ENCODE measurements around the gene TMEM161B. TPM values are rescaled to one million over a fixed set of nuclear protein-coding genes. Genes with fewer than 3 reads are reported as not detected.
A peak's percentile ranks its signal among the peaks of the same experiment; 100 is the strongest.

TMEM161B gene
- total RNA-seq (10 to 100 TPM in 1 of 6 donors, 1 to 10 TPM in 5; 5.5 to 10.9 (median 7.2) TPM), polyA plus RNA-seq (1 to 10 TPM; 2.5 to 7.3 TPM)

DNA sequence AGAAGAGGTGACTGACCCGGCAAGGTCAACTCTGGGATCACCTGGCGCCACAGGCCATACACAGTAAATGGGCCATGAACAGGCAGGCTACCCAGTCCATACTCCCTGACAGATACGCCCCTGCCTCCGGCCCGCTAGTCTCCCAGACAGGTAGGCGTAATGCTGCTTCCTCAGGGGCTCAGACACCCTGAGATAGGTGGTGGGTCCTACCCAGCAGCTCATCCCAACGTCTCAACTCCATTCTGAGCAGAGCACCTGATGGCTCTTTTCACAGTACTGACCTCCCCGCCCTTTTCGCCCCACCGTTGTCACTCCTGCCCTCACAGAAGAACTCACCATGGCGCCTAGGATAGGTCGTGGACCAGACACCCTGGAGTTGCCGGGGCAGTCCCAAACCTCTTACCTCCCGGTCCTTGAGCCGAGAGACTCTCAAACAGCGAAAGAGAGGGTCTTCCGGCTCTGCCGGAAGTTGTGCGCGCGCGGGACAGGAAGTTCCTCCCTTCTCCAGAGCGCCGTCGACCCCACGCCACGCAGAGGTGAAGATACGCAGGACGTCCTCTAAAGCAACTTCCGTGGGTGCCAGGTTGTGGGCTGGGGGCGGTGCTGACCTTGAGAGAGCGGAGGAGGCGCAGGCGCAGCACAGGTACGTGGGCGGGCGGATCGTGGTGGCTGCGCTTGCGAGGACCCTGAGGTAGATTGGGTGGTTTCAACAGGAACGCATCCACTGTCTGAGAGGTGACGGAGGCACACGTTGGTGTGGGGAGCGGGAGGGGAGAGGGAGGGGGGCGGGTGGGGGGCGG, at the start of gene TMEM161B:
TMEM161B (minus strand) TSS at position 461 of the 800 bp plus-strand sequence; CDS start at position 339, 122 bp downstream.
- Histone ChIP-seq H3K9me3 (no peaks in the 10 kb centered on the region), H3K36me3 (no peaks in the 10 kb centered on the region), H3K27ac (peak within 1 kb of the TSS in 3 of 4 donors; percentile 42 to 49 (median 45)), H3K27me3 (no peaks in the 10 kb centered on the region), H3K4me3 (peak within 1 kb of the TSS; percentile 52 to 87 (median 61)), H3K4me1 (peaks cover 7 to 25% (median 23%) of the 10 kb centered on the region in 3 donors)
- intact Hi-C loops (cut with DNase I) = no loop called here
- ATAC-seq = peak; percentile 99 to 100 (median 100)
- WGBS, 2 donors = 0 to 1% methylated on average over 39 to 44 of the region's 46 CpGs
- DNase-seq = peak; percentile 91 to 97 (median 93)
- FAIRE-seq = no peak
- TF ChIP-seq, protein P1, sequence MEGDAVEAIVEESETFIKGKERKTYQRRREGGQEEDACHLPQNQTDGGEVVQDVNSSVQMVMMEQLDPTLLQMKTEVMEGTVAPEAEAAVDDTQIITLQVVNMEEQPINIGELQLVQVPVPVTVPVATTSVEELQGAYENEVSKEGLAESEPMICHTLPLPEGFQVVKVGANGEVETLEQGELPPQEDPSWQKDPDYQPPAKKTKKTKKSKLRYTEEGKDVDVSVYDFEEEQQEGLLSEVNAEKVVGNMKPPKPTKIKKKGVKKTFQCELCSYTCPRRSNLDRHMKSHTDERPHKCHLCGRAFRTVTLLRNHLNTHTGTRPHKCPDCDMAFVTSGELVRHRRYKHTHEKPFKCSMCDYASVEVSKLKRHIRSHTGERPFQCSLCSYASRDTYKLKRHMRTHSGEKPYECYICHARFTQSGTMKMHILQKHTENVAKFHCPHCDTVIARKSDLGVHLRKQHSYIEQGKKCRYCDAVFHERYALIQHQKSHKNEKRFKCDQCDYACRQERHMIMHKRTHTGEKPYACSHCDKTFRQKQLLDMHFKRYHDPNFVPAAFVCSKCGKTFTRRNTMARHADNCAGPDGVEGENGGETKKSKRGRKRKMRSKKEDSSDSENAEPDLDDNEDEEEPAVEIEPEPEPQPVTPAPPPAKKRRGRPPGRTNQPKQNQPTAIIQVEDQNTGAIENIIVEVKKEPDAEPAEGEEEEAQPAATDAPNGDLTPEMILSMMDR (IDR thresholded peaks at IDR 0.05) = no peak

DNA sequence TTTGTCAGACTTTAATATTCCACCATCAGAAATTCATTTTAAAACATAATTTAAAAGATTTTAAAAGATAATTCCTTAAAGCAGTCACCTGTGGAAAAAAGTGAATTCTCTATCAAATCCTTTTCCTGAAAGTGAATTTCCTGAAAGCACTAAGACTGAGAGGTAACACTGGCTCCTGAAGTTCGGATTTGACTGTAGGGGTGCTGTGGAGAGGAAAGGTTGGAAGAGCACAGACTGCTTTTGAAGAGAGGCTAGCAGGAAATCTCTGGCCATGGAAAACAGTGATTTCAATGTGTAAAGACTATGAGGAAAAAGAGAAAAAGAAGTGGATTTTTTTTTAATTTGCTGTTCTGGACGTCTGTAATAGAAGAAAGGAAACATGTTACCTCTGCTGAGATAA, 35.7 kb upstream of the TMEM161B start:
- FAIRE-seq = no peak

DNA sequence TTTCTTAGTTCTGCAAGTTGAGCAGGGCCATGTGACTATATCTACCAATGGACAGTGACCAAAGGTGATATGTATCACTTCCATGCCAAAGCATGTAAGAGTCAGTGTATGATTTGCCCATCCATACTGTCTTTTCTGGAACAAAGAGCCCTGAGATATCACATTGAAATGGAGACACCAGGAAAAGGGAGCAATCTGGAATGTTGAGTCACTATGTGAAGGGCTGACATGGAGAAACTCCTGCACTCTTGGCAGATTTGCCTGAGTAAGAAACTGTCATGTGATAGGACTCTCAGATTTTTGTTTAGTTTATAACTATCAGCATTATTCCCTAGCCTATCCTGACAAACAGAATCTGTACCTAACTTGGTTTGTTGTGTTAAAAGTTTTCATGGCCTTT, 29.8 kb upstream of the TMEM161B start:
- Histone ChIP-seq H3K27ac (no peak overlapping the region), H3K9me3 (no peaks in the 10 kb centered on the region), H3K4me1 (no peaks in the 10 kb centered on the region), H3K27me3 (no peaks in the 10 kb centered on the region), H3K4me3 (no peak overlapping the region), H3K36me3 (no peaks in the 10 kb centered on the region)
- intact Hi-C loops (cut with DNase I) = no loop called here
- no peak for ATAC-seq
- no peak for DNase-seq
- TF ChIP-seq, protein P1 (IDR thresholded peaks at IDR 0.05) = no peak
- FAIRE-seq = no peak

More for the DNA sequence above, 35.7 kb upstream of the TMEM161B start:
- H3K4me3 ChIP-seq = no peak overlapping the region
- no peak overlapping the region for H3K27ac ChIP-seq
- 23 to 32% methylated on average over 2 of the region's 2 CpGs for WGBS, 2 donors
- ATAC-seq = no peak
- H3K4me1 ChIP-seq = no peaks in the 10 kb centered on the region
- H3K36me3 ChIP-seq = no peaks in the 10 kb centered on the region
- no peaks in the 10 kb centered on the region for H3K9me3 ChIP-seq
- TF ChIP-seq, protein P1 (IDR thresholded peaks at IDR 0.05) = no peak
- no peak for DNase-seq
- intact Hi-C loops (cut with DNase I) = no loop called here
- H3K27me3 ChIP-seq = no peaks in the 10 kb centered on the region

DNA sequence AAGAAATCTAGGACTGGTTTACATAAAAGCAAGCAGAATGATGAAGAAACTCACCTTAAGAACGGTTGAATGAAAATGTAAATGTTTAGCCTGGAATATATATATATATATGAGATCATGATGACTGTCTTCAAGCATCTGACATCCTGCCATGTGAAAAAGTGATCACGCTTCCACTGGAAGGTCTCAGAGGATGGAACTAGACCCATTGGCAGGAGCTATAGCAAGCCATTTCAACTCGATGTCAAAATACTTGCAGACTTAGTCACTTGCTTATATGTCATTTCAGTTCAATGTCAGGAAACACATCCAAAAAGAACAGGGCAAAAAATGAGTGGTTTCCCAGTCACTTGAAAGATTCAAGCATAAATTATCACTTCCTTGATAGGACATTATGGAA, 22.2 kb upstream of the TMEM161B start:
- TF ChIP-seq, protein P1 (IDR thresholded peaks at IDR 0.05) = no peak
- H3K4me3 ChIP-seq = no peak overlapping the region
- no peak overlapping the region for H3K27ac ChIP-seq
- FAIRE-seq = no peak
- H3K27me3 ChIP-seq = no peaks in the 10 kb centered on the region
- intact Hi-C loops (cut with DNase I) = no loop called here
- DNase-seq = no peak
- ATAC-seq = no peak
- no peaks in the 10 kb centered on the region for H3K4me1 ChIP-seq
- no peaks in the 10 kb centered on the region for H3K36me3 ChIP-seq
- H3K9me3 ChIP-seq = no peaks in the 10 kb centered on the region
- 89 to 90% methylated on average over 3 of the region's 3 CpGs for WGBS, 2 donors

All from pancreas (tissue), 10 donors.